ENCODE data around the gene PCBP3. TPM values are rescaled to one million over a fixed set of nuclear protein-coding genes. Genes with fewer than 3 reads are reported as not detected.

The PCBP3 gene
- total RNA-seq, 1 donor from 2014 or later, result not detected

DNA sequence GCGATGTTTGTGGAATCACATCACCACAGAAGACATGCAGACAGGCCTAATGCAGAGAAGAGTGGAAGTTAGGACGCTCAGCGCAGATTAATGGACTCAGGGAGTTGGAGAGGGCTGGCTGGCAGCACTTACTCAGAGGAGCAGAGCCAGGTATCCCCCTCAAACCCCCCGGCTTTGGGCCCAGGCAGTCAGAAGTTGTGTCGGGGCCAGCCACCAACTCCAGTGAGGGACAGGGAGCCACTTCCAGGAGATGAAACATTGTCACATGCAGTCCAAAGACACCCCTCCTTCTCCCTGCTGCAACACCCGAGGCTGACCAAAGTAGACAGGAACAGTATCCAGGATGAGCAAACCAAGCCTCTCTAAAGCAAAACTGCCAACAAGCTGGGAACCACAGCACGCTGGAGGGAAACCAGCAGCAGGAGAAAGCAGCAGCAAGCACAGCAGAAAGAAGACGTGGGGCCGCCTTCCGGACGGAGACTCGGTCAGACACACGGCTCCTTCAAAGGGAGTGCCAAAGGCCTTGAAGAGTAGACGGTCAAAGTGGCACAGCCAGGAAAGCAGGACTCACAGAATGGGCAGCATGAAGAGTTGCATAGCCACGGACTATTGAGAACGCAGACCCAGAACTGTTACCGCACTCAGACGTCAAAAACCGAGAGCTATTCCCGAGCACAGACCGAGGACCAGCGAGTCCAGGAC lies 149.3 kb downstream of the PCBP3 start:
- no peak for DNase-seq (ENCODE audit: low read depth)
- H3K27me3 ChIP-seq (ENCODE audit: control insufficient read depth, insufficient read depth, low read length), result no peaks in the 10 kb centered on the region
- H3K4me3 ChIP-seq (ENCODE audit: low read depth, low read length), result no peak overlapping the region
- no peak for FAIRE-seq
- no peak for TF ChIP-seq CTCF (IDR thresholded peaks at IDR 0.05; ENCODE audit: insufficient read depth, low read length, severe bottlenecking)
- H3K36me3 ChIP-seq (ENCODE audit: control insufficient read depth, insufficient read depth, low read length), result no peaks in the 10 kb centered on the region

GRCh38 chr21:45794027-45794426 lies 150.5 kb downstream of the PCBP3 start:
- no peaks in the 10 kb centered on the region for H3K36me3 ChIP-seq (ENCODE audit: control insufficient read depth, insufficient read depth, low read length)
- no peaks in the 10 kb centered on the region for H3K27me3 ChIP-seq (ENCODE audit: control insufficient read depth, insufficient read depth, low read length)
- TF ChIP-seq CTCF (IDR thresholded peaks at IDR 0.05; ENCODE audit: insufficient read depth, low read length, severe bottlenecking), result no peak
- no peak for FAIRE-seq
- no peak for DNase-seq (ENCODE audit: low read depth)
- H3K4me3 ChIP-seq (ENCODE audit: low read depth, low read length), result no peak overlapping the region

GRCh38 chr21:45796003-45796402 lies 152.5 kb downstream of the PCBP3 start:
- Histone ChIP-seq H3K36me3 (ENCODE audit: control insufficient read depth, insufficient read depth, low read length) (no peaks in the 10 kb centered on the region), H3K4me3 (ENCODE audit: low read depth, low read length) (no peak overlapping the region), H3K27me3 (ENCODE audit: control insufficient read depth, insufficient read depth, low read length) (no peaks in the 10 kb centered on the region)
- TF ChIP-seq CTCF (IDR thresholded peaks at IDR 0.05; ENCODE audit: insufficient read depth, low read length, severe bottlenecking), result no peak
- FAIRE-seq (no peak), DNase-seq (ENCODE audit: low read depth) (no peak)

DNA sequence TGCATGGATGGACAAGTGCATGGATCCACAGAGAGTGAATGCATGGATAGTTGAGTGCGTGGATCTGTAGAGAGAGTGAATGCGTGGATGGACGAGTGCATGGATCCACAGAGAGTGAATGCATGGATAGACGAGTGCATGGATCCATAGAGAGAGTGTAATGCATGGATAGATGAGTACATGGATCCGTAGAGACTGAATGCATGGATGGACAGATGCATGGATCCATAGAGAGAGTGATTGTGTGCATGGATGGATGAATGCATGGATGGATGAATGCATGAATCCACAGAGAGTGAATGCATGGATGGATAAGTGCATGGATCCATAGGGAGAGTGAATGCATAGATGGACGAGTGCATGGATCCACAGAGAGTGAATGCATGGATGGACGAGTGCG lies 153.8 kb downstream of the PCBP3 start:
- no peaks in the 10 kb centered on the region for H3K27me3 ChIP-seq (ENCODE audit: control insufficient read depth, insufficient read depth, low read length)
- no peak for FAIRE-seq

DNA sequence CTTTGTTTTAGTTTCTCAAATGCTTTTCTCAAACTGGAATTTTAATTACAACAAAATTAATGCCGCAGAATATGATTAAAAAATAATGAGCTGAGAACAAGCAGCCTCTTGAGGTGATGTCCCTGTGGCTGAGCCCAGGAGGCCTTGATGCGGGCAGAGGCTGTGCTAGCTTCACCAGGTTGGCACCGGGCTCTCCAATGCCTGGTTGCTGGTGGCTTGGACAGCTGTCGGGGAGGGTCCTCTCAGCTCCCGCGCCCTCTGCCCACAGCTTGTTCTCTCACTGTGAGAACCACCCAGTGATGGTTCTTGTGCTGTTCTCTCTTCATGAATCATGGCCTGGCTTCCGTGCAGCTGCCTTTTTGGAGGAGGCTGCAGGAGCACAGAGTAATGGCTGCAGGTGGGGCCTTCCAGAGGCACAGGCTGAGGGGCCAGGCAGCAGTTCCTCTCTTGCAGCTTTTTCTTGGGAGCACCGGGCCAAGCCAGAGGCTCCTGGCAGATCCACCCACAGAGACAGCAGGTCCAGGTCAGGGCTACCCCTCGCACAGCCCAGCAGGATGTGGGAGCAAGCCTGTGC lies 156.3 kb downstream of the PCBP3 start:
- Histone ChIP-seq H3K27me3 (ENCODE audit: control insufficient read depth, insufficient read depth, low read length) (no peaks in the 10 kb centered on the region), H3K4me3 (ENCODE audit: low read depth, low read length) (no peak overlapping the region), H3K36me3 (ENCODE audit: control insufficient read depth, insufficient read depth, low read length) (no peaks in the 10 kb centered on the region)
- TF ChIP-seq CTCF (IDR thresholded peaks at IDR 0.05; ENCODE audit: insufficient read depth, low read length, severe bottlenecking), result no peak
- no peak for DNase-seq (ENCODE audit: low read depth)
- no peak for FAIRE-seq

More for the DNA sequence above, 153.8 kb downstream of the PCBP3 start:
- no peak for TF ChIP-seq CTCF (IDR thresholded peaks at IDR 0.05; ENCODE audit: insufficient read depth, low read length, severe bottlenecking)
- Histone ChIP-seq H3K36me3 (ENCODE audit: control insufficient read depth, insufficient read depth, low read length) (no peaks in the 10 kb centered on the region), H3K4me3 (ENCODE audit: low read depth, low read length) (no peak overlapping the region)
- no peak for DNase-seq (ENCODE audit: low read depth)

Data from bronchial epithelial cell (primary cell).